ENCODE data around the gene PRRG2. TPM values are rescaled to one million over a fixed set of nuclear protein-coding genes. Genes with fewer than 3 reads are reported as not detected.

Gene PRRG2
- total RNA-seq, 1 experiment from 2014 or later, result not detected

GRCh38 chr19:49595819-49596404 is 14.8 kb downstream of the PRRG2 start:
- no peak for DNase-seq (ENCODE audit: low read depth in 1 of 2, low spot score in 2 of 2)
- H3K4me1 ChIP-seq (replicated peaks), result peaks cover 16% of the 10 kb centered on the region
- no peaks in the 10 kb centered on the region for H3K9me3 ChIP-seq (replicated peaks)
- H3K4me3 ChIP-seq, result no peak overlapping the region
- no peaks in the 10 kb centered on the region for H3K27me3 ChIP-seq (replicated peaks)
- H3K36me3 ChIP-seq, result peaks cover 66% of the 10 kb centered on the region
- no peak overlapping the region for H3K27ac ChIP-seq

- peaks cover 71% of the 10 kb centered on the region for H3K36me3 ChIP-seq
- peaks cover 16% of the 10 kb centered on the region for H3K4me1 ChIP-seq (replicated peaks)
- no peak overlapping the region for H3K27ac ChIP-seq
- H3K4me3 ChIP-seq, result no peak overlapping the region
- DNase-seq (ENCODE audit: low read depth in 1 of 2, low spot score in 2 of 2), result no peak
- no peaks in the 10 kb centered on the region for H3K9me3 ChIP-seq (replicated peaks)
- no peaks in the 10 kb centered on the region for H3K27me3 ChIP-seq (replicated peaks)
Measured at GRCh38 chr19:49596407-49596806, 15.3 kb downstream of the PRRG2 start.

- no peaks in the 10 kb centered on the region for H3K9me3 ChIP-seq (replicated peaks)
- no peak overlapping the region for H3K27ac ChIP-seq
- no peaks in the 10 kb centered on the region for H3K27me3 ChIP-seq (replicated peaks)
- peaks cover 15% of the 10 kb centered on the region for H3K4me1 ChIP-seq (replicated peaks)
- H3K36me3 ChIP-seq, result peaks cover 77% of the 10 kb centered on the region
- DNase-seq (ENCODE audit: low read depth in 1 of 2, low spot score in 2 of 2), result no peak
- no peak overlapping the region for H3K4me3 ChIP-seq
Measured at GRCh38 chr19:49596954-49597702, 16.0 kb downstream of the PRRG2 start.

GRCh38 chr19:49597703-49597974 is 16.5 kb downstream of the PRRG2 start:
- Histone ChIP-seq H3K36me3 (peaks cover 82% of the 10 kb centered on the region), H3K4me3 (no peak overlapping the region), H3K4me1 (replicated peaks) (peaks cover 10% of the 10 kb centered on the region), H3K27ac (no peak overlapping the region), H3K9me3 (replicated peaks) (no peaks in the 10 kb centered on the region), H3K27me3 (replicated peaks) (no peaks in the 10 kb centered on the region)
- no peak for DNase-seq (ENCODE audit: low read depth in 1 of 2, low spot score in 2 of 2)

- Histone ChIP-seq H3K36me3 (peaks cover 87% of the 10 kb centered on the region), H3K27me3 (replicated peaks) (no peaks in the 10 kb centered on the region), H3K4me3 (no peak overlapping the region), H3K27ac (no peak overlapping the region), H3K9me3 (replicated peaks) (no peaks in the 10 kb centered on the region), H3K4me1 (replicated peaks) (no peaks in the 10 kb centered on the region)
- DNase-seq (ENCODE audit: low read depth in 1 of 2, low spot score in 2 of 2), result no peak
Measured at GRCh38 chr19:49599378-49600295, 18.5 kb downstream of the PRRG2 start.

GRCh38 chr19:49601482-49602038 is 20.4 kb downstream of the PRRG2 start:
- no peaks in the 10 kb centered on the region for H3K9me3 ChIP-seq (replicated peaks)
- DNase-seq (ENCODE audit: low read depth in 1 of 2, low spot score in 2 of 2), result no peak
- H3K27ac ChIP-seq, result no peak overlapping the region
- H3K27me3 ChIP-seq (replicated peaks), result no peaks in the 10 kb centered on the region
- no peak overlapping the region for H3K4me3 ChIP-seq
- H3K4me1 ChIP-seq (replicated peaks), result no peaks in the 10 kb centered on the region
- H3K36me3 ChIP-seq, result peaks cover 86% of the 10 kb centered on the region

- no peaks in the 10 kb centered on the region for H3K4me1 ChIP-seq (replicated peaks)
- no peak for DNase-seq (ENCODE audit: low read depth in 1 of 2, low spot score in 2 of 2)
- H3K4me3 ChIP-seq, result no peak overlapping the region
- H3K27ac ChIP-seq, result no peak overlapping the region
- peaks cover 87% of the 10 kb centered on the region for H3K36me3 ChIP-seq
- no peaks in the 10 kb centered on the region for H3K27me3 ChIP-seq (replicated peaks)
- no peaks in the 10 kb centered on the region for H3K9me3 ChIP-seq (replicated peaks)
Measured at GRCh38 chr19:49602806-49603205, 21.7 kb downstream of the PRRG2 start.

GRCh38 chr19:49605605-49606004 is 24.5 kb downstream of the PRRG2 start:
- peaks cover 85% of the 10 kb centered on the region for H3K36me3 ChIP-seq
- no peak overlapping the region for H3K4me3 ChIP-seq
- no peaks in the 10 kb centered on the region for H3K9me3 ChIP-seq (replicated peaks)
- DNase-seq (ENCODE audit: low read depth in 1 of 2, low spot score in 2 of 2), result no peak
- H3K27me3 ChIP-seq (replicated peaks), result no peaks in the 10 kb centered on the region
- H3K4me1 ChIP-seq (replicated peaks), result no peaks in the 10 kb centered on the region
- H3K27ac ChIP-seq, result no peak overlapping the region

GRCh38 chr19:49609499-49610092 is 28.5 kb downstream of the PRRG2 start:
- no peak for DNase-seq (ENCODE audit: low read depth in 1 of 2, low spot score in 2 of 2)
- peaks cover 77% of the 10 kb centered on the region for H3K36me3 ChIP-seq
- H3K27ac ChIP-seq, result no peak overlapping the region
- no peaks in the 10 kb centered on the region for H3K9me3 ChIP-seq (replicated peaks)
- H3K27me3 ChIP-seq (replicated peaks), result no peaks in the 10 kb centered on the region
- no peak overlapping the region for H3K4me3 ChIP-seq
- H3K4me1 ChIP-seq (replicated peaks), result peaks cover 22% of the 10 kb centered on the region

GRCh38 chr19:49613374-49613773 is 32.3 kb downstream of the PRRG2 start:
- Histone ChIP-seq H3K9me3 (replicated peaks) (no peaks in the 10 kb centered on the region; the same call in 1 of the 2 replicates), H3K36me3 (peaks cover 79% of the 10 kb centered on the region), H3K27me3 (replicated peaks) (no peaks in the 10 kb centered on the region), H3K4me3 (peak overlapping the region; percentile 7; the same call in 1 of the 2 replicates), H3K27ac (peak overlapping the region; percentile 97), H3K4me1 (replicated peaks) (peaks cover 28% of the 10 kb centered on the region)
- peak in 1 of 2 experiments; percentile 31 for DNase-seq (ENCODE audit: low read depth in 1 of 2, low spot score in 2 of 2)

GRCh38 chr19:49614096-49614833 is 33.1 kb downstream of the PRRG2 start:
- peak overlapping the region; percentile 7; the same call in 1 of the 2 replicates for H3K4me3 ChIP-seq
- peaks cover 77% of the 10 kb centered on the region for H3K36me3 ChIP-seq
- H3K27ac ChIP-seq, result peak overlapping the region; percentile 97
- peak; percentile 91 to 93 for DNase-seq (ENCODE audit: low read depth in 1 of 2, low spot score in 2 of 2)
- no peaks in the 10 kb centered on the region for H3K27me3 ChIP-seq (replicated peaks)
- peaks cover 28% of the 10 kb centered on the region for H3K4me1 ChIP-seq (replicated peaks)
- no peaks in the 10 kb centered on the region; the same call in 1 of the 2 replicates for H3K9me3 ChIP-seq (replicated peaks)

GRCh38 chr19:49615861-49616260 is 34.7 kb downstream of the PRRG2 start:
- Histone ChIP-seq H3K4me3 (no peak overlapping the region), H3K4me1 (replicated peaks) (peaks cover 28% of the 10 kb centered on the region), H3K36me3 (peaks cover 74% of the 10 kb centered on the region), H3K9me3 (replicated peaks) (no peaks in the 10 kb centered on the region; the same call in 1 of the 2 replicates), H3K27me3 (replicated peaks) (no peaks in the 10 kb centered on the region), H3K27ac (no peak overlapping the region)
- no peak for DNase-seq (ENCODE audit: low read depth in 1 of 2, low spot score in 2 of 2)

GRCh38 chr19:49616532-49616931 is 35.4 kb downstream of the PRRG2 start:
- H3K27ac ChIP-seq, result no peak overlapping the region
- no peaks in the 10 kb centered on the region for H3K27me3 ChIP-seq (replicated peaks)
- peaks cover 28% of the 10 kb centered on the region for H3K4me1 ChIP-seq (replicated peaks)
- H3K4me3 ChIP-seq, result no peak overlapping the region
- no peaks in the 10 kb centered on the region; the same call in 1 of the 2 replicates for H3K9me3 ChIP-seq (replicated peaks)
- H3K36me3 ChIP-seq, result peaks cover 70% of the 10 kb centered on the region
- no peak for DNase-seq (ENCODE audit: low read depth in 1 of 2, low spot score in 2 of 2)

All from SJSA1 (cell line).